Measurements from ENCODE around the gene AURKAIP1. TPM values are rescaled to one million over a fixed set of nuclear protein-coding genes. Genes with fewer than 3 reads are reported as not detected.

The AURKAIP1 gene
- total and polyA plus RNA-seq, 9 of the 15 experiments (the other 6 are each of a cell fraction or from before 2014, with no cell fraction given) = 7.8 to 478 (median 92.0) TPM

GRCh38 chr1:1398677-1399186 lies 23.7 kb upstream of the AURKAIP1 start (continued):
- no peak for TF ChIP-seq ZNF280B (CRISPR knock-in tag; IDR thresholded peaks at IDR 0.05)
- TF ChIP-seq ATF1 (CRISPR knock-in tag; IDR thresholded peaks at IDR 0.05) = no peak
- no peak for TF ChIP-seq ATF1 (tag; IDR thresholded peaks at IDR 0.05)
- no peak for TF ChIP-seq MLX (CRISPR knock-in tag; conservative IDR thresholded peaks at IDR 0.05)
- TF ChIP-seq ZNF282 (CRISPR knock-in tag; IDR thresholded peaks at IDR 0.05) = 0 out of 2 replicates have a peak, but pooled peaks have one; percentile 84
- TF ChIP-seq, protein P1, sequence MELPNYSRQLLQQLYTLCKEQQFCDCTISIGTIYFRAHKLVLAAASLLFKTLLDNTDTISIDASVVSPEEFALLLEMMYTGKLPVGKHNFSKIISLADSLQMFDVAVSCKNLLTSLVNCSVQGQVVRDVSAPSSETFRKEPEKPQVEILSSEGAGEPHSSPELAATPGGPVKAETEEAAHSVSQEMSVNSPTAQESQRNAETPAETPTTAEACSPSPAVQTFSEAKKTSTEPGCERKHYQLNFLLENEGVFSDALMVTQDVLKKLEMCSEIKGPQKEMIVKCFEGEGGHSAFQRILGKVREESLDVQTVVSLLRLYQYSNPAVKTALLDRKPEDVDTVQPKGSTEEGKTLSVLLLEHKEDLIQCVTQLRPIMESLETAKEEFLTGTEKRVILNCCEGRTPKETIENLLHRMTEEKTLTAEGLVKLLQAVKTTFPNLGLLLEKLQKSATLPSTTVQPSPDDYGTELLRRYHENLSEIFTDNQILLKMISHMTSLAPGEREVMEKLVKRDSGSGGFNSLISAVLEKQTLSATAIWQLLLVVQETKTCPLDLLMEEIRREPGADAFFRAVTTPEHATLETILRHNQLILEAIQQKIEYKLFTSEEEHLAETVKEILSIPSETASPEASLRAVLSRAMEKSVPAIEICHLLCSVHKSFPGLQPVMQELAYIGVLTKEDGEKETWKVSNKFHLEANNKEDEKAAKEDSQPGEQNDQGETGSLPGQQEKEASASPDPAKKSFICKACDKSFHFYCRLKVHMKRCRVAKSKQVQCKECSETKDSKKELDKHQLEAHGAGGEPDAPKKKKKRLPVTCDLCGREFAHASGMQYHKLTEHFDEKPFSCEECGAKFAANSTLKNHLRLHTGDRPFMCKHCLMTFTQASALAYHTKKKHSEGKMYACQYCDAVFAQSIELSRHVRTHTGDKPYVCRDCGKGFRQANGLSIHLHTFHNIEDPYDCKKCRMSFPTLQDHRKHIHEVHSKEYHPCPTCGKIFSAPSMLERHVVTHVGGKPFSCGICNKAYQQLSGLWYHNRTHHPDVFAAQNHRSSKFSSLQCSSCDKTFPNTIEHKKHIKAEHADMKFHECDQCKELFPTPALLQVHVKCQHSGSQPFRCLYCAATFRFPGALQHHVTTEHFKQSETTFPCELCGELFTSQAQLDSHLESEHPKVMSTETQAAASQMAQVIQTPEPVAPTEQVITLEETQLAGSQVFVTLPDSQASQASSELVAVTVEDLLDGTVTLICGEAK (IDR thresholded peaks at IDR 0.05) = no peak
- TF ChIP-seq, protein P1 (CRISPR knock-in tag; IDR thresholded peaks at IDR 0.05) = no peak
- TF ChIP-seq, protein P2, sequence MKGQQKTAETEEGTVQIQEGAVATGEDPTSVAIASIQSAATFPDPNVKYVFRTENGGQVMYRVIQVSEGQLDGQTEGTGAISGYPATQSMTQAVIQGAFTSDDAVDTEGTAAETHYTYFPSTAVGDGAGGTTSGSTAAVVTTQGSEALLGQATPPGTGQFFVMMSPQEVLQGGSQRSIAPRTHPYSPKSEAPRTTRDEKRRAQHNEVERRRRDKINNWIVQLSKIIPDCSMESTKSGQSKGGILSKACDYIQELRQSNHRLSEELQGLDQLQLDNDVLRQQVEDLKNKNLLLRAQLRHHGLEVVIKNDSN (CRISPR knock-in tag; IDR thresholded peaks at IDR 0.05) = peak; percentile 28; the same call in 1 of the 2 replicates
- no peak for TF ChIP-seq POLR2B (IDR thresholded peaks at IDR 0.05; ENCODE audit: low read depth, partially characterized antibody)
- no peak for TF ChIP-seq CEBPG (CRISPR knock-in tag; IDR thresholded peaks at IDR 0.05)
- no peak for TF ChIP-seq CEBPG (tag; conservative IDR thresholded peaks at IDR 0.05 in 1 of 2, IDR thresholded peaks at IDR 0.05 in 1 of 2)
- TF ChIP-seq, protein P3, sequence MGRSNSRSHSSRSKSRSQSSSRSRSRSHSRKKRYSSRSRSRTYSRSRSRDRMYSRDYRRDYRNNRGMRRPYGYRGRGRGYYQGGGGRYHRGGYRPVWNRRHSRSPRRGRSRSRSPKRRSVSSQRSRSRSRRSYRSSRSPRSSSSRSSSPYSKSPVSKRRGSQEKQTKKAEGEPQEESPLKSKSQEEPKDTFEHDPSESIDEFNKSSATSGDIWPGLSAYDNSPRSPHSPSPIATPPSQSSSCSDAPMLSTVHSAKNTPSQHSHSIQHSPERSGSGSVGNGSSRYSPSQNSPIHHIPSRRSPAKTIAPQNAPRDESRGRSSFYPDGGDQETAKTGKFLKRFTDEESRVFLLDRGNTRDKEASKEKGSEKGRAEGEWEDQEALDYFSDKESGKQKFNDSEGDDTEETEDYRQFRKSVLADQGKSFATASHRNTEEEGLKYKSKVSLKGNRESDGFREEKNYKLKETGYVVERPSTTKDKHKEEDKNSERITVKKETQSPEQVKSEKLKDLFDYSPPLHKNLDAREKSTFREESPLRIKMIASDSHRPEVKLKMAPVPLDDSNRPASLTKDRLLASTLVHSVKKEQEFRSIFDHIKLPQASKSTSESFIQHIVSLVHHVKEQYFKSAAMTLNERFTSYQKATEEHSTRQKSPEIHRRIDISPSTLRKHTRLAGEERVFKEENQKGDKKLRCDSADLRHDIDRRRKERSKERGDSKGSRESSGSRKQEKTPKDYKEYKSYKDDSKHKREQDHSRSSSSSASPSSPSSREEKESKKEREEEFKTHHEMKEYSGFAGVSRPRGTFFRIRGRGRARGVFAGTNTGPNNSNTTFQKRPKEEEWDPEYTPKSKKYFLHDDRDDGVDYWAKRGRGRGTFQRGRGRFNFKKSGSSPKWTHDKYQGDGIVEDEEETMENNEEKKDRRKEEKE (IDR thresholded peaks at IDR 0.05; ENCODE audit: borderline replicate concordance in 1 of 2, control insufficient read depth in 1 of 2, low read depth in 2 of 2, low read length in 1 of 2) = no peak

All from K562 (cell line).